Hematopoietic multipotent progenitor cell treated with erythropoietin and hydrocortisone succinate and interleukin-3 and kit ligand, for 6 days (in vitro differentiated cells): ENCODE measurements around the gene IQCK.
"Not testable (repeated sequence)": the region's sequence is repeated elsewhere in the genome, so short reads cannot be mapped to it uniquely, and the experiment has no call there.

Source experiments
- DNase-seq: peaks from one replicate; pipeline ENCODE4 v3.0.0-alpha.2; 2015

Gene IQCK

DNA sequence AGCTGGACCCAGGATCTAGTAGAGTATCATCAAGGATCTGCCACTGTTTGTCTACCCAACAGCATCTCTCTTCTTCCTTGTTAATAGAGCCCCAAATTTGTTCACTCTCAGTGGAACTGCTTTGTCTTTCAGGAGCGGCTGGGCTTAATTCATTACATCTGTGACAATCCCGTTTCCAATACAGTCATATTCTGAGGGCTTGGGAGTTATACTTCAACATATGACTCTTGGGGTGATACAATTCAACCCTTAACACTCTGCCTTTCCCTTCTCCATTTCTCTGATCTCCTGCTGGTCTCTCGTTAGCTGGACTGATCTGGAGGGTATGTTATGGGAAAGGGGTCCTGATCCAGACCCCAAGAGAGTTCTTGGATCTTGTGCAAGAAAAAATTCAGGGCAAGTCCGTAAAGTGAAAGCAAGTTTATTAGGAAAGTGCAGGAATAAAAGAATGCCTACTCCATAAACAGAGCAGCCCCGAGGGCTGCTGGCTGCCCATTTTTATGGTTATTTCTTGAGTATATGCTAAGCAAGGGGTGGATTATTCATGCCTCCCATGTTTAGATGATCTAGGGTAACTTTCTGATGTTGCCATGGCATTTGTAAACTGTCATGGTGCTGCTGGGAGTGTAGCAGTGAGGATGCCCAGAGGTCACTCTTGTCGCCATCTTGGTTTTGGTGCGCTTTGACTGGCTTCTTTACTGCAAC, 42.4 kb downstream of the IQCK start:
- no peak for DNase-seq

GRCh38 chr16:19765860-19766553, 47.9 kb downstream of the IQCK start:
- DNase-seq: peak; percentile 13

DNA sequence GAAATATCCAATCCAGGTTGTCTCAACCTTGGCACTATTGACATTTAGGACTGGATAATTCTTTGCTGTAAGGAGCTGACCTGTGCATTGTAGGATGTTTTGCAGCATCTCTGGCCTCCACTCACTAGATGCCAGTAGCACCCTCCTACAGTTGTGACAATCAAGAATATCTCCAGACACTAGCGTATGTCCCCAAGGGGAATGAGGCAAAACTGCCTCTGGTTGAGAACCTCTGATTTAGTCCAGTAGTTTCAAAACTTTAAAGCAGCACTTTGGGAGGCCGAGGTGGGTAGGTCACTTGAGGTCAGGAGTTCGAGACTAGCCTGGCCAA, 48.4 kb downstream of the IQCK start:
- DNase-seq: no peak

DNA sequence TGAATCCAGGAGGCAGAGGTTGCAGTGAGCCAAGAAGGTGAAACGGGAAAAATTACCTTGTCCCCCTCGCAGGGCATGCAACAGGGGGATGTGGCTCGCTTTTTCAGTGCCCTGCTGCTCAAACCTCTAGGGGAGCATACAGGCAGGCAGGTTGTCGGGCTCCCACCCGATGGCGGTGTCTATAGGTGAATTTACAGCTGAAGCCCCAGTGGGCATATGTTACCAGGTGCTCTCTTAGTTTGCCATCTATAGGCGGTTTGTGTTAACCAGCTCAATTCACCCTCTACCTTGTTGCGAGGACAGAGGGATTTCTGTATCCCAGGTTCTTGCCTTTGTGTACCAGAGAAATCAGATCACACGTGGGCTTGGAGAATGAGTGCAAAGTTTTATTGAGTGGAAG, 48.9 kb downstream of the IQCK start:
- no peak for DNase-seq

- DNase-seq: no peak
These were observed 49.4 kb downstream of the IQCK start for GRCh38 chr16:19767497-19767896.

- no peak for DNase-seq
These were observed 51.2 kb downstream of the IQCK start for GRCh38 chr16:19769239-19769638.

GRCh38 chr16:19771040-19771439, 53.0 kb downstream of the IQCK start:
- DNase-seq: no peak

DNA sequence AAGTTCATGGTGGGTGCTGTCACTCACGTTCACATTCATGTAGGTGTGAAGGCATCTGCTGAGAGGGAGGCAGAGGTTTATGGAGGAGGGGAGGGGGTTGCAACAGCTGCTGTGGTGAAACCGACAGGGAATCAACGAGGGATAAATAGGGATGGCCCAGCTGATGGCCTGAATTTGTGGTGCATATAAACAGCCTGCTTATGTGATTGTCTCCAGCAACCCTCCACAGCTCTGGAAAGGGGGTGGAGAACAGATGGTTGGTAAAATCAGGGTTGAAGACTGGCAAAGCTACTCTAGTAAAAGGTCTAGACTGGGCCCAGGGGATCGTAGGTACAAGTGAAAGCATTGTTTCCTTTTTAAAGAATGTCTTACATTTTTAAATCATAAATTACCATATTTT, 53.7 kb downstream of the IQCK start:
- no peak for DNase-seq

DNA sequence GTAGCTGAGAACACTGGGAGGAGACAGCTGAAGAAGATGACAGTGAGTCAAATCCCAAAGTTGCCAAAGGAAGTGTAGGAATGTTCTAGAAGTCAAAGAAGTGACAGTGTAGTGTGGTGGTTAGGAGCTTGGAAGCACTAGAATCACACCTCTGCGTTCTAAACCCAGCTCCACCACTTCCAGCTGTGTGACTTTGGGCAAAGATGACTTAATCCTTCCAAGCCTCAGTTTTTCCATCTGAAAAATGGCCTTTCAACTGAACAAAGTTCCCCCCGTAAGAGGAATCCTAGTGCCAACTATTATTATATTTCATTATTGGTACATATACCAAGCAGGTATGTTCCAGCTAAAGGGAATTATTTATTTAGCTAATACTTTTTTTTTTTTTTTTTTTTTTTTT, 56.0 kb downstream of the IQCK start:
- DNase-seq: no peak

DNA sequence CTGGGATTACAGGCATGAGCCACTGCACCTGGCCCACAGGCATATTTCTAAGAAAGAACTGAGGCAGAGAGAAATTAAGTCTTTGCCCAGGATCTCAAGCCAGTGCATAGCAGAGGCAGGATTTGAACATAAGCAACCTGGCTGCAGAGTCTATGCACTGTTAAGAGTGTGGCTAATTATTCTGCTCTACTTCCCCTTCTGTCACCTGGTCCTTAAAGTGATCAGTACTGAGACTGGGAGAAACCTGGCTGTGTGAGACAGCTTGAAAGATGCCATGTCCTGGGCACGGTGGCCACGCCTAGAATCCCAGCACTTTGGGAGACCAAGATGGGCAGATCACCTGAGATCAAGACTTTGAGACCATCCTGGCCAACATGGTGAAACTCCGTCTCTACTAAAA, 58.1 kb downstream of the IQCK start:
- no peak for DNase-seq

- no peak for DNase-seq
These were observed 58.5 kb downstream of the IQCK start for GRCh38 chr16:19776565-19776964.

DNA sequence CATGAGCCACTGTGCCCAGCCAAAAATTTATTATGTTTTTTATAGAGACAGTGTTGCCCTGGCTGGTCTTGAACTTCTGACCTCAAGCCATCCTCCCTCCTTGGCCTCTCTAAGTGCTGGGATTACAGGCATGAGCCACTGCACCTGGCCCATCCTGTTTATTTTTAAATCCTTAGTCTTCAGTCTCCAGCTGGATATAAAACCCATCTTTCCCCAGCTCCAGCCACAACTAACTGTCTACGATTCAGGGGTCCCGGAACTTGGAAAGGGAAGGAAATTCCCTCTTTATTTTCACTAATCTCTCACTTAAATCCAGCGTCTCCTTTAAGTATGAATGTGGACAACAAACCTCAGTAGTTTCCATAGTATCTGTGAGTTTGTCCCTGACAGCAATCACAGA, 62.2 kb downstream of the IQCK start:
- DNase-seq: no peak

GRCh38 chr16:19781226-19781625, 63.2 kb downstream of the IQCK start:
- no peak for DNase-seq

GRCh38 chr16:19783363-19784182, 65.5 kb downstream of the IQCK start:
- no peak for DNase-seq

DNA sequence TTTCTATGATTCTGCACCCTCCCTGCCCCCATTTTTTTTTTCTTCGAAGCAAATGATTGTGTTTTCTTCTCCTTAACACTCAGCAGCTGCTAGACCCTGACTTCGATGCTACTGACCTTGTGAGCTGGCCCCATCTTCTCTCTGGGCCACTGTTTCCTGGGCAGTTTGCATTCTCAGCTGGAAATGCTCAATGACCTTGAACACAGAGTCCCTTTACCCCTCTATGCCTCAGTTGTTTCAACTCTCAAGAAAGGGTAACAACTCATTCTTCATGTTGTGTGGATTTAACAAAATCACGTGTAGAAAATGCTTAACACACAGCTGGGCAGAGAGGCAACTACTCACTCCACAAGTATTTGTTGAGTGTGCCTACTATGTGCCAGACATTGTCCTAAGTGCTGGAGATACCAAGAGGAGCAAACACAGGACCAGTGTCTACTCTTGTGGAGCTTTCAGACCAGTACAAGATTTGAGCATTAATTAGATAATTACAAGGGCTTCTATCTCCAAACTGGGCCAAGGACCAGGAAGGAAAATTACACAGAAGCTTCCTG, 66.2 kb downstream of the IQCK start:
- DNase-seq: no peak

DNA sequence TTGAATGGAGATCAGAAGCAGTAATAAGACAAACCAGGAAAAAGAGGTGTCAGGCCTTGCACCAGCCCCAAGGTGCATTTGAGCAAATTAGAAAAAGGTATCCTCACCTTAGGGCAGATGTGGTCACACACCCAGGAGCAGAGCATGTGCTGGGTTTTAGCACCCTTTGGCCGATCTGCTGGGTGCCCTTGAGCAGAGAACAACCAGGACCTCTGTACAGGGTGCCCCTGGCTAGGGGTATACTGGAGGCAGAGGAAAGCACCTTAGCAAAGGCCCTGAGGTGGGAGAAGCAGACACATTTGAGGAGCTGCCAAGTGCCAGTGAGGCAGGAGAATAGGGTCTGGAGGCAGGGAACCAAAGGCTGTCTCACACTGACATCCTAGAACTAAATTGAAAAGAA, 67.0 kb downstream of the IQCK start:
- DNase-seq: no peak

DNA sequence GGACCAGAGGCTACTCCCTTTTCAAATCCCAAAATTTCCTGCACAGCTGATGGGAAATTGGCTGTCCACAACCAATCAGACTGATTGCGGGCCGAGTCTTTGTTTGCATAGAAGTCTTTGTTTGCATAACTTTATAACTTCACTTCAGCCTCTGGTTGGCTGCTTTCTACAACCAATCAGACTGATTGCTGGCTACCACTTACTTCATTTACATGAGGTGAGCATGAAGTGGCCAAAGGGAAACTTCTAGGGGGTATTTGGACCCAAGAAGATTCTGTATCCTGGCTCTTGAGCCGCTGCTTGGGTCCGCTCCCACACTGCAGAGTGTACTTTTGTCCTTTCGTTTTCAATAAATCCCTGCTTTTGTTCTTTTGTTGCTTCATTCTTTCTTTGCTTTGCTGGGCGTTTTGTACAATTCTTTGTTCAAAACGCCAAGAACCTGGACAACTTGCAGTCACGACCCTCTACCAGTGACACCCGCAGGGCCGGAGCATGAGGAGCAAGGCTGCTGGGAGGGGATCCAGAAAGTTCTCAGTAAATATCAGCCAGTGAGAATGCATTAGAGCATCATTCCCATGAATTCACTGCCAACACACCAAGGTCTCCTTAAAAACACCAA, 67.5 kb downstream of the IQCK start:
- DNase-seq: no peak

DNA sequence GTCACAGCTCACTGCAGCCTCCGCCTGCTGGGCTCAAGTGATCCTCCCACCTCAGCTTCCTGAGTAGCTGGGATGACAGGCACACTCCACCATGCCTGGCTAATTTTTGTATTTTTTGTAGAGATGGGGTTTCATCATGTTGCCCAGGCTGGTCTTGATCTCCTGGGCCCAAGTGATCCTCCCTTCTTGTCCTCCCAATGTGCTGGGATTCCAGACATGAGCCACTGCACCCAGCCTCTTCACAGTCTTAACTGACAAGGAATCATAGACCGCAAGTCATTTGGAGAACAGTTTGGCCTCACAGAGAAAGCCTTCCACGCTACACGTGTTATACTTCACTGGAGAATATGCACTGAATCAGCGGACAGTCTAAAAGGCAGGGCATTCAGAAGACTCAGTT, 83.3 kb downstream of the IQCK start:
- DNase-seq: not testable (repeated sequence)

GRCh38 chr16:19801824-19802223, 83.8 kb downstream of the IQCK start:
- not testable (repeated sequence) for DNase-seq

GRCh38 chr16:19802612-19803011, 84.5 kb downstream of the IQCK start:
- no peak for DNase-seq

DNA sequence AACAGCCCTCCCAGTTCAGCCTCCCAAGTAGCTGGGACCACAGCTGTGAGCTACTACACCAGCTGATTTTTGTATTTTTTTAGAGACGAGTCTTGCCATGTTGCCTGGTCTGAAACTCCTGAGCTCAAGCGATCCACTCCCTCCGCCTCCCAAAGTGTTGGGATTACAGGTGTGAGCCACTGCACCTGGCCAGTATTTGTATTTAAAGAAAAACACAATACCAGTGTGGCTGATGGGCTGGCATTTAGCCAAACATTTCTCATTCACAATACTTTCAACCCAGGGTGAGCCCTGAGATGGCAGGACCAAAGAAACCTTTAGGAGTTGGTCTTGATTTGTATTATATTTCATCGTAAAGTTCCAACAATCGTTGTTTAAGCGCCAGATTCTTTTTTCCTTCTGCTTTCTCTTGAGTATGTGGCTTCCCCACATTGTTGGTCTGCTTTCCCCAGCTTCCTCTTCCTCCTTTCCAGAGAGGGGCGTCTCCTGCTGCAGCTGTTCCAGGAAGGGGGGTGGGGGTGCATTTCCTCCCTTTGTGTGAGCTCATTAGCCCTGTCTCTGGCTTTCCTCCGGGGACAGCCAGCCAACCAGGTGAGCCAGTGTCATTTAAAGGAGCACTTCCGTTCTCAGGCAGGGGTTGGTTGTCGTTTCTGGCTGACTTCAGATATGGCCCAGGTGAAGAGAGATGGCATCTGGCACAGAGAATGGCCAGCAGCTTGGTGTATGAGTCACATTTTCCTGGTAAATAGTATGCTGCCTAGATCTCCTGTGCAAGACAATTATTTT, 86.7 kb downstream of the IQCK start:
- DNase-seq: peak; percentile 26

- DNase-seq: no peak
These were observed 87.5 kb downstream of the IQCK start for GRCh38 chr16:19805459-19806162.
